HG03139 (cell line): ENCODE results near the gene OPHN1.
"Not testable (repeated sequence)": the region's sequence is repeated elsewhere in the genome, so short reads cannot be mapped to it uniquely, and the experiment has no call there.

ENCODE experiments used
- ATAC-seq: cut with Tn5 transposase; IDR thresholded peaks from one replicate; pipeline ENCODE4 v1.9.1; 2021; ENCODE audit not compliant: unreplicated experiment

Gene OPHN1

DNA sequence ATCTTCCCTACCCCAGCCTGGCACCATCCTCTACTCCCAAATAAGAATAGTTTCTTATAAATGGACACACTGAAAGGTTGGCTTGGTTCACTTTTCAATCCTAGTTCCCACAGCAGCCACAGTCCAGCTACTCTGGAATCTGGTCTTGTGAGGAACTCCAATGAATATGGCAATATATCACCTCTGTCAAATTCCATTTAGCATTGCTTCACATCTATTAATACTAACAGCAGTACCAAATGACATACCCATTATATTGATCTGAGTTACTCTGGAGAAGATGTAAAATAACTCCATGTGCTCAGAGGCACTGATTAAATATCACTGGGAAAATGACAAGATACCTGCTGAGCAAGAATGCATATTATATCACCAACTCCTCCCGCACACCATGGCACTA is 8.6 kb downstream of the OPHN1 start:
- no peak for ATAC-seq

DNA sequence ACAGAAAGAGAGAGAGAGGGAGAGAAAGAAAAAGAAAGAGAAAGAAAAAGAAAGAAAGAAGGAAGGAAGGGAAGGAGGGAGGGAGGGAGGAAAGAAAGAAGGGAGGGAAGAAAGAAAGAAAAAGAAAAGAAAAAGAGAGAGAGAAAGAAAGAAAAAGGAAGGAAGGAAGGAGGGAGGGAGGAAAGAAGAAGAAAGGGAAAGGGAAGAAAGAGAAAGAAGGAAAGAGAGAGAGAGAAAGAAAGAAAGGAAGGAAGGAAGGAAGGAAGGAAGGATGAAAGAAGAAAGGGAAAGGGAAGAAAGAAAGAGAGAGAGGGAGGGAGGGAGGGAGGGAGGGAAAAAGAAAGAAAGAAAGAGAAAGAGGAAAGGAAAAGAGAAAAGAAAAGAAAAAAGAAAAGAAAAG is 10.8 kb downstream of the OPHN1 start:
- ATAC-seq: no peak

DNA sequence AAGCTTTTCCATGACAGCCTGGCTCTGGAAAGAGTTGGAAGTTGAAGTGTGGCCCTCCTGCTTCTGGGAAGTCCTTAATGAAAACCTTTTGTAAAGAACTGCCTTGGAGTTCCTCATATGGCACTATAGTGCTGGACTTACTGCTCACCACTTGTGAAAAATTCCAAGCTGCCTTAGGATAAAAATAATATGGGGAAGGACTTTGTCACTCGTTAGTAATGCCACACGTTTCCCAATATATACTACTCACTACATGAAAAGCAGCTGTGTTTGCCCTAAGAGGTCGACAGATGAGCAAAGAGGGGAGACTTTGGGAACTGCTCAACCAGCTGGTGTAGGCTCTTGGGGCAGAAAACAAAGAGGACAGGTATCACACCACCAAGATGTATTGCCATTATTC is 11.7 kb downstream of the OPHN1 start:
- no peak for ATAC-seq

DNA sequence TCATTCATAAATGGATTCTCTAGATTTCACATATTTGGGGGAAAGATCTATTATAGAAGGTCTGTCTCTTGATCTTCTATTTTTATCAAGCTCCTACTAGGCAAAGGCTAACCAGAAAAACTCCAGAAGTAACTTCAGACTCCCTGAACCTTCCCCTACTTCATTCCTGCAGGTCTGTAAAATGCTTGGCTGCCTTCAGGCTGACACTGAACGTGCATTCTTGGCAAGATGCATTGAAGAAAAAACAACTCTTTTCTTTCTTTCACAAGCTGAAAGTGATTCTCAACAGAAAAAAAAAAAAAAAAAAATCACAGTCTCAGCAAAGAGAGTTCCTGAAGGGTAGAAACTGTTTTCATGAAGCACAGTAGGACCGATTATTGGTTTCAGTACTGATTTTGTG is 12.7 kb downstream of the OPHN1 start:
- no peak for ATAC-seq

DNA sequence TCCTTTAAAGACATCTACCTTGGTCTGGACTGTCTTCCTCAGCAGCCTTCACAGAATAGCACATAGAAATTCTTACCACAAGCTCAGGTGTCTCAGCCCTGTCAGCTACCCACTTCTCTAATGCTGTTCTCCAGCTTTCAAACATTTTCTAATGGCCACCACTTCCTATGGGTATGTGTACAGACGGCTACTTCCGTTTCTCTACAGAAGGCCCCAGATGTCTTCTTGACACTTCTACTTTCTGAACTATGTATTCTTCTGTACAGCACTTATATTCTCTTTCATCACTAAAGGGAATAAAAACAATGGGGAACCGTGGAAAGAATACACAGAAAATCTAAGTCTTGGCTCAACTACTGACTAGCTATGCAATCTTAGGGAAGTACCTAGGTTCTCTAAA is 13.3 kb downstream of the OPHN1 start:
- ATAC-seq: no peak

DNA sequence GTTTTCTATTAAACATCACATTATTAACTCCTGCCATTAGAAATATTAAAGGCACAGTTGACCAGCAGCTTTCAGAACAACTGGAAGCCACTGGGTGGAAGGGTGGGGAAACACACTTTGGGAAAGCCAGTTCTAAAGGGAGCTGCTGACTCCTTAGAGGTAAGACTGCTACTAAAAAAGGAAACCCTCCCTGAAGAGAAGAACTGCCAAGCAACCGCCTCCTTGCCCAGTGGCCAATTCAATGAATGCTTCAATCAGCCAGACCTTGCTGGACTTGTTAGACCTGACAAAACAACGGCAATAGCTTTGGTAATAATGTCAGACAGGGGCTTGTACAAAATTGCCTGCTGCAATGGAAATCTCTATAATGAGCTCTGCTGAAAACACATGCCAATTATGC is 15.6 kb downstream of the OPHN1 start:
- no peak for ATAC-seq

DNA sequence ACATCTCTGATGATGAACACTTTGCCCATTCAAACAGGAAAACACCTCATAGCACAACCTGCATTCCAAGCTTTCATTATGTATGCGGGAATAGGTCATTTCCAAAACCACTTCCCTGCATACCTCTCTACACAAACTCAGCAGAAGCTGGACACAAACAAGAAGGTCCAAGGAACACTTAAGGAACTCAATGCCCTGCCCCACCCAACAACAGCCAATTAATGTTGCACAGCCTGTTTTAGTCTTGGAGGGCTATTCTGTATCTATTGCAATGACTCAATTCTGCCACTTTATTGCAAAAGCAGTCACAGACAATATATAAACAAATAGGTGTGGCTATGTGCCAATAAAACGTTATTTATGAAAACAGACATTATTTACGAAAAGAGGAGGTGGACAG is 16.7 kb downstream of the OPHN1 start:
- no peak for ATAC-seq

DNA sequence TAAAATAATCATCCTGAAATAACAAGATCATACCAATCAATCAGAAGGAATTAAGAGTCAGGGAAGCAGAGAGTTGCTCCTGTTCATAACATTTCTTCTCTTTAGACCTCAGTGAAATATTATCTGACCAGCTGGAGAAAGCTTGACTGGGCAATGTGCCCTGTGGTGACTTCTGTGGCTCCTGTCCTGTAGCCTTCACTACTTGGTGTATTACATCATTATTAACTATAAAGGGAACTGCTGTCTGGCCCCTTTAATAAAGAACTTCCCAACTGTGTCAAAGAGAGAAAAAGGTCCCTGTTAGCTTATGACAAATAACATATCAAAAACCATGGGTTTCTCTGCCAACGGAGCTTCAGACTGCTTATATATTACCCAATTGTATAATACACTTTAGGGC is 18.0 kb downstream of the OPHN1 start:
- no peak for ATAC-seq

DNA sequence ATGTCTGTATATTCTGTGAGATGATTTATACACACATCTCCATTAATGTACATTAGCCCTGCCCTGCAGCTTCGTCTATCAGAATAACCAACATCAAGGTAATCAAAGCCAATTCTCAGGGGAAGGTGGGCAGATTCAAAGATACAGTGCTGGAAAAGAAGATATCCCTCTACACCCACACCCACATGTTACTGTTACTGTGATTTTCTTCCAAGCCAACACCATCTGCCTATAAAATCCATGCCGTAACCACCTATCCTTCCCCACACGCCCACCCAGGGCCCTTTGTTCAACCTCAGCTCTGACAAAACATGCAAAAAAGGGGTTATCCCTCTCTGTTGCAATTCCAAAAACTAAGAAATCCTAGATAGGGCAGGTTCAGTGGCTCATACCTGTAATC is 20.0 kb downstream of the OPHN1 start:
- no peak for ATAC-seq

DNA sequence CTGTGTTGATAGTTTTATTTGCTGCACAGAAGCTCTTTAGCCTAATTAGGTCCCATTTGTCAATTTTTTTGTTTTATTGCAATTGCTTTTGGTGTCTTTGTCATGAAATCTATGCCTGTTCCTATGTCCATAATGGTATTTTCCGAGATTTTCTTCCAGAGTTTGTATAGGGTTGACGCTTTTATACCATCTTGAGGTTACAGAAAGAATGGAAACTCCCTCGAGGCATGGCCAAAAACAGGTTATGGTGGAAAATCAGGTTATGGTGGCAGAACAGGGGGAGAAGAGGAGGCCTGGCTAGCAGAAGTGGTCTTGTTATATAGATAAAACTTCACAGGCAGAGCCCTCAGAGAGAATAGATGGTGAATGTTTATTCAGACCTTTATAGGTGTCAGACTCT is 21.6 kb downstream of the OPHN1 start:
- ATAC-seq: no peak

DNA sequence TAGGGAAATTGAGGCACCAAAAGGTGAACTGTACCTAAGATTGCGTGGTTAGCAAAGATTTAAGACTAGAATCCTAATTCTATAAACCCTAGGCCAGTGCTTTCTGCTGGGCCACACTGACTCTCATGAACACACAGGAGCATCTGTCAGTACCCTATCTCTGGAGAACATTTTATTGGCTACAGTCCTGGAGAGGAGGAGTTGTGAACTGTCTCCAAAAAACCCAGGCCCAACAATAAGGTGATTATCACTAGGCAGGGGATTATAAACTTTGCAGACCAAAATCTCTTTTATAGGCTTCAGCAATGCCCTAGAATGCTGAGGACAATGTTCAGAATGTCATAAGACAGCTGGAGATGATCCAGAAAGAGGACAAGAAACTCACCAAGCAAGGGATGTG is 24.1 kb downstream of the OPHN1 start:
- no peak for ATAC-seq

DNA sequence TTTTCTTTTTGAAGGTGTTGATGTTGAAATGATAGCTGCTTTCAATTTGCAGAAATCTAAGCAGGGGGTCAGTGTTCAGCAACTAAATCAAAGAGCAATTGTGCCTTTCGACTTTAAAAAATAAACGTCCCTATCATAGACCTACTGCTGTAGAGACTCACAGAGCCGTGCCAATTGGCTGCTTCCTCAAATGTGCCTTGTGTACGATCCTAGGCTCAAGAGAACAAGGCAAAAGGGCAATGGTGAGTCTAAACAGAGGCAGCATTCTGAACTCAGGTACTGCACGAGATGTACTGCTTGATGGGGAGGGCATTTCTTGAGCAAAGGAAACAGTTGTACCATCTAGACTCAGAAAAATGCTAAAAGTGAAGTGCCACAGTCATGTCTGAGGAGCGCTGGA is 29.8 kb downstream of the OPHN1 start:
- no peak for ATAC-seq

DNA sequence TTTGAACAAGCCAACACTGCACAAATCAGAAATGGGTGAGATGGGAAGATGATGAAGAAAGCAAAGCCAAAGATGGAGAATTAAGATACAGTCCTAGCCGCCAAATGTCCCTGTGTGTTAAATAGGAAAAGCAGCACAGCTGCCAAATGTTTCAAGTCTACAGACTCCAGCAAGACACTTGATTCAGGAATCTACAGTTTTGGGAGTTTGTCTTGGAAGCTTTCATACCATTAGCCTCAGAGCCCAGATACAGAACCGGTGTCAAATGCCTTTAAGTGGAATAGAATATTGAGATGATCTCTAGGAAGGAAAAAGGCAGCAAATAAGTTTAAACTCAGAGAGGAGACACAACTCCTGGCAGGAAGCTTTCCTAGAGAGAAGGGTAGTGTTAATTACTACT is 30.3 kb downstream of the OPHN1 start:
- no peak for ATAC-seq

DNA sequence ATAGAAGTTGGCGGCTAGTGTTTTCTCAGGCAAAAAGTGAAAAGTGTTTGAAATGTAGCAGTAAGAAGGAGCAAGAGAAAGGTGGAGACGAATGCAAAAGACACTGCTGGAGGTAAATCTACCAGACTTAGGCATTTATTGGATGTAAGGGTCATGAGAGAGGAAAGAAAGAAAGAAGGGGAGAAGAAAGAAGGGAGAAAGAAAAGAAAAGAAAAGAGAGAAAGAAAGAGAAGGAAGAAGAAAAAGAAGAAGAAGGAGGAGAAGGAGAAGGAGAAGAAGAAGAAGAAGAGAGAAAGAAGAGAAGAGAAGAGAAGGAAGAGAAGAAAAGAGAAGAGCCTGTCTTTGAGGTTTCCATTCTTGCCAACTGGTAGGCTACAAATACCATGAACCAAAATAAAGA is 31.2 kb downstream of the OPHN1 start:
- no peak for ATAC-seq

DNA sequence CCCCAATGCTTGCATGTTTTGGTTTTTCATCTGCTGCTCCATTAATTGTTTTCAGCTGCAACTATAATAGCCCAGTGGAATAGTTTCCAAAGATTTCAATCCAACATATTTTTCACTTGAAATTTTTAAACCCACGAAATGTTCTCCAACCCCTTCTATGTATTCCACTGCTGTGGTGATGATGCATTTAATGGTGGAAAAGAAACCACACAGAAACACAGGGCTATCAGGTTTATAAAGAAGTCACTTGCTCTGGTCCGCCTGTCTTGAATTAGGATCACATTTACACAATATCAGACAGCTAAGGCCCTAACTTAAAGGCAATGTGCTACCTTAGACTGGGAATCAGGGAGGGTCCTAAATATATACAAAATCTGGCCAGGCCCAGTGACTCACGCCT is 35.0 kb downstream of the OPHN1 start:
- no peak for ATAC-seq

DNA sequence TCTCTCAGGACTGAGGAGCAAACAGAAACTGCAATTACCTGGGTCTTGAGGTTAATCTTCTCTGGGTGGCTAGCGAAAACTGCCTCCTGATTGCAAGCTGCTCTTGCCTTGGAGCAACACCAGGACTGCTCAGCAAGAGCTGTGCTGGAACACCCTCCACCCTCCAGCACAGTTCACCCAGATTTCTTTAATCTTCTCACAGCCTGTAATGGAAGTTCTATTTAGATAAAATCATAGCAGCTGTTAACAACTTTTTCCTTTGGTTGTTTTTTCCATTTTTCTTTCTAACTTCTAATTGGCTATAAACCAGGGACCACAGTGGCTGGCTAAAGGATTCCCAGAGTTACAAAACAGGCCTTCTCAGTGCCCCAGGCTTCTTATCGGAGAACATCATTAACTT is 36.3 kb downstream of the OPHN1 start:
- ATAC-seq: no peak

DNA sequence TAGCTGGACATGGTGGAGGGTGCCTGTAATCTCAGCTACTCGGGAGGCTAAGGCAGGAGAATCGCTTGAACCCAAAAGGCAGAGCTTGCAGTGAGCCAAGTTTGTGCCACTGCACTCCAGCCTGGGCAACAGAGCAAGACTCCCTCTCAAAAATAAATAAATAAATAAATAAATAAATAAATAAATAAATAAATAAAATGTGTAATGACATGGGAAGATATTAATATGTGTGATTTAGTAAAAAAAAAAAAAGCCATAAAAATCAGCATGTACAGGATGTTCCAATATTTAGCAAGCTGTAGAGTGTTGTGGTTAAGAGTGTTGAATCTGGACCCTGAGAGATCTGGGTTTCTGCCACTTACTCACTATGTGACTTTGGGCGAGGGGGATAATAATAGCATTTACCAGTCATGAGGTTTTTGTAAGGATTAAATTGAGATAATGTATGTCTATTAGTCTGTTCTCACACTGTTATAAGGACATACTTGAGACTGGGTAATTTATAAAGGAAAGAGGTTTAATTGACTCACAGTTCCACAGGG is 43.8 kb downstream of the OPHN1 start:
- not testable (repeated sequence) for ATAC-seq

DNA sequence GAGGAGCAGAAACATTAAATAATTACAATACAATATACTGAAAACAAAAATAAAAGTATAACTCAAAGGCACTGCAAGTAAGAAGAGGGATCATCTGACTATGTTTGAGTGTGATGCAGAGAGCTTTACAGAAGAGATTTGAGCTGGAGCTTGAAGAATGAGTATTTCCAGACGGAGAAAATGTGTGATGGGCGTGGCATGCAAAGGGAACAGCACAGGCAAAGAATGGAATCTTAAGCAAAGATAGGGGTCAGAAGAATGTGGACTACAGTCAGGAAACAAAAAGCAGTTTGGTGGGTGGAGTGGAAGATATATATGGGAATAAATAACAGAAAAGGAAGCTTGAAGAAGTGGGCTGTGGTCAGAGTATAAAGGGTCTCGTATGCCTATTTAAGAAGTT is 45.5 kb downstream of the OPHN1 start:
- no peak for ATAC-seq

DNA sequence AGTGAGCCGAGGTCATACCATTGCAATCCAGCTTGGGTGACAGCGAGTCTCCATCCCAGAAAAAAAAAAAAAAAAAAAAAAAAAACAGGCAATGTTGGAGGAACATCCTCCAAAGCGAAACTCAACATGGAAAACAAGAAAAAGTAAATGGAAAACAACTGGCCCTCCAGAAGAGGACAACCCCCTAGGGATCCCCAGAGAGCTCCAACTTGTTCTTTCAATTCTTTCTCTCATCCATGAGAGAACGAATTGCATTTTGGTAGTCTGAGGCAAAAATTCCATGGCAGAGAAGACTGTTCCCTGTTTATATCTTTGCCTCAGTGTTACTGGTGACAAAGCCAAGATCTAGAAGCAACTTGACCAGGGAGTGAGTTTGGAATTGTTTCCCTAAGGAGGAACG is 49.8 kb downstream of the OPHN1 start:
- no peak for ATAC-seq

DNA sequence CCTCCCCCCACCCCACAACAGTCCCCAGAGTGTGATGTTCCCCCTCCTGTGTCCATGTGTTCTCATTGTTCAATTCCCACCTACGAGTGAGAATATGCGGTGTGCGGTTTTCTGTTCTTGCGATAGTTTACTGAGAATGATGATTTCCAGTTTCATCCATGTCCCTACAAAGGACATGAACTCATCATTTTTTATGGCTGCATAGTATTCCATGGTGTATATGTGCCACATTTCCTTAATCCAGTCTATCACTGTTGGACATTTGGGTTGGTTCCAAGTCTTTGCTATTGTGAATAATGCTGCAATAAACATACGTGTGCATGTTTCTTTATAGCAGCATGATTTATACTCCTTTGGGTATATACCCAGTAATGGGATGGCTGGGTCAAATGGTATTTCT is 55.7 kb downstream of the OPHN1 start:
- ATAC-seq: not testable (repeated sequence)

DNA sequence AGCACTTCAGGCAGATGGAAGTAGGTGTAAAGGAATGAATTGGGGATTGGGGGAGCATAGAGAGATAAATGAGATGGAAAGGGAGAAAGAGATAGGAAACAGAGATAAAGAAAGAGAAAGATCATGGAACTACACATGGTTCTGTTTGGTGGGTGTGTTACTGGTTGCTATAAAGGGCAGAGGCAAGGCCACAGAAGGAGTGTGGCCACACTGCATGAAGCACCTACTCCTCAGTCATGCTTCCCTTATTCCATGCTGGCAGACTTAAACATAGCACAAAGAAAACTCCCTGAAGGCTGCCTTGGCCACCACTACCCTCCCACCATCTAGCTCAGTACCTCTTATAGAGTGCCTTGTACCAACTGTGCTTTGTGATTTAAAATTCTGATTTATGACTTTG is 56.9 kb downstream of the OPHN1 start:
- no peak for ATAC-seq

DNA sequence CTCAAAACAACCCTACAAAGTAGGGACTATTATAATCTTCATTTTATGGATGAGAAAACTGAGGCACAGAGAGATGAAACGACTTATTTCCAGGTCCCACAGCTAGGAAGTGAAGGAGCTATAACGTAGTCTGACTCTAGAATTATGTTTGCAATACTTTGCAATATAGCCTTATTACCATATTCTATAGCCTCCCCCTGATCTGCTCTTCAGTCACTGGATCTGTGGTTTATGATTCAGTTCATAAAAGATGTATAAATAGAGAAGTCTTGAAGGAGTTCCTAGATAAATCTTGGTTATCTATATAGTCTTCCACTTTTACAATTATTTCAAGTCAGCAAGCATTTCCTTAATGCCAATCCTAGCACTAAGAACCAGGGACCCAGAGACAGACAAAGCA is 57.5 kb downstream of the OPHN1 start:
- no peak for ATAC-seq

DNA sequence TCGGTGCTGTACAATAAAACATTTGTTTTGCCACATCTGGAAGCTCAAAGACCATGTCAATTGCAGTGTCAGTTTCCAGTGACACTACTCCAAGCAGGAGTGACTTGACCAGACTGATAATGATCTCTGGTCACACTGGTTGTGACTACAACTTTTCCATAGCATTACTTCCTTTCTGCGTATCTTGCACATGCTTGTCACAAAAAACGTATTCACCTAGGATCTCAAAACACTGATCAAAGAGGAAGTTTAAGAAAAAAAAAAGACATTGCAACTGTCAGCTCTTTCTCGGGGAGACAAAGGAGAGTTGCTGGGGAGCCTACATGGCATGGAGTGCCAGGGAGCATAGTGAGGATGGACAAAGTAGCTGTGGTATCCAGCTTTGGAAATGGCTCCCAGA is 60.6 kb downstream of the OPHN1 start:
- no peak for ATAC-seq

DNA sequence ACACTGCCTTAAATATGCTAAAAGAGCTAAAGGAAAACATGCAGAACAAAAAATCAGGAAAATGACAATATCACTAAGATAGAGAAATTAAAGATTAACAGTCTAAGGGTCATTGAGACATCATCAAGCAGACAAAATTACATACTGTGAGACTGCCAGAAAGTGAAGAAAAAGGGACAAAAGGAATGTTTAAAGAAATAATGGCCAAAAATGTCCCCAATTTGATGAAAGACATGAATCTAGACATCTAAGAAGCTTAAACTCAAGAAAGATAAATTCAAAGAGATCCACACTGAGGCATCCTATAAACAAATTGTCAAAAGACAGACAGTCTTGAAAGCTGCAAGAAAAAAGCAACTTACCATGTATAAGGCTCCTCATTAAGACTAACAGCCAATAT is 63.7 kb downstream of the OPHN1 start:
- no peak for ATAC-seq
